Chondrocyte (in vitro differentiated cells): ENCODE measurements around the gene UBE3D. TPM values are rescaled to one million over a fixed set of nuclear protein-coding genes. Genes with fewer than 3 reads are reported as not detected.

Experiments
- DNase-seq: peaks from one replicate; pipeline ENCODE4 v3.0.0; 2021; ENCODE audit warnings: mixed read lengths, low spot score
- H3K27ac Mint-ChIP-seq: one replicate; pipeline ENCODE4 v1.8.0; 2021; ENCODE audit warnings: mild to moderate bottlenecking, moderate library complexity, mixed read lengths; ENCODE audit not compliant: unreplicated experiment
- H3K27me3 Mint-ChIP-seq: 2 replicates; pipeline ENCODE4 v1.8.0; 2021; ENCODE audit warnings: low read depth, mixed read lengths
- H3K36me3 Mint-ChIP-seq: 2 replicates; pipeline ENCODE4 v1.8.0; 2021; ENCODE audit warnings: low read depth, mixed read lengths
- H3K4me1 Mint-ChIP-seq: 2 replicates; pipeline ENCODE4 v1.8.0; 2021; ENCODE audit warnings: low read depth, mild to moderate bottlenecking, mixed read lengths
- H3K4me3 Mint-ChIP-seq: one replicate; pipeline ENCODE4 v1.8.0; 2021; ENCODE audit warnings: mild to moderate bottlenecking, moderate library complexity, mixed read lengths; ENCODE audit not compliant: unreplicated experiment
- H3K9me3 Mint-ChIP-seq: 2 replicates; pipeline ENCODE4 v1.8.0; 2021; ENCODE audit warnings: low read depth, mixed read lengths
- total RNA-seq: library from RNA; stranded (reverse); gene quantifications from 3 replicates; pipeline ENCODE4 v1.2.1, GENCODE V29; 2021
- TF ChIP-seq, protein P1 (sequence below): fragments of 200-600 bp; sonication (generic); IDR thresholded peaks from 2 replicates; pipeline ENCODE4 v1.5.0; 2021; ENCODE audit warnings: antibody characterized with exemption, mild to moderate bottlenecking, moderate library complexity

The UBE3D gene
- total RNA-seq, 1 donor from 2014 or later, result 3.0 TPM

- Mint-ChIP-seq H3K36me3 (peaks cover 5% of the 10 kb centered on the region), H3K4me1 (peaks cover 13% of the 10 kb centered on the region), H3K4me3 (no peak overlapping the region), H3K27me3 (no peaks in the 10 kb centered on the region), H3K27ac (peak overlapping the region; percentile 36), H3K9me3 (peaks cover 6% of the 10 kb centered on the region)
- TF ChIP-seq, protein P1, sequence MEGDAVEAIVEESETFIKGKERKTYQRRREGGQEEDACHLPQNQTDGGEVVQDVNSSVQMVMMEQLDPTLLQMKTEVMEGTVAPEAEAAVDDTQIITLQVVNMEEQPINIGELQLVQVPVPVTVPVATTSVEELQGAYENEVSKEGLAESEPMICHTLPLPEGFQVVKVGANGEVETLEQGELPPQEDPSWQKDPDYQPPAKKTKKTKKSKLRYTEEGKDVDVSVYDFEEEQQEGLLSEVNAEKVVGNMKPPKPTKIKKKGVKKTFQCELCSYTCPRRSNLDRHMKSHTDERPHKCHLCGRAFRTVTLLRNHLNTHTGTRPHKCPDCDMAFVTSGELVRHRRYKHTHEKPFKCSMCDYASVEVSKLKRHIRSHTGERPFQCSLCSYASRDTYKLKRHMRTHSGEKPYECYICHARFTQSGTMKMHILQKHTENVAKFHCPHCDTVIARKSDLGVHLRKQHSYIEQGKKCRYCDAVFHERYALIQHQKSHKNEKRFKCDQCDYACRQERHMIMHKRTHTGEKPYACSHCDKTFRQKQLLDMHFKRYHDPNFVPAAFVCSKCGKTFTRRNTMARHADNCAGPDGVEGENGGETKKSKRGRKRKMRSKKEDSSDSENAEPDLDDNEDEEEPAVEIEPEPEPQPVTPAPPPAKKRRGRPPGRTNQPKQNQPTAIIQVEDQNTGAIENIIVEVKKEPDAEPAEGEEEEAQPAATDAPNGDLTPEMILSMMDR, result no peak
- DNase-seq, result no peak
Observed at GRCh38 chr6:82988930-82989351, 76.7 kb downstream of the UBE3D start.

- Mint-ChIP-seq H3K4me3 (no peak overlapping the region), H3K27ac (no peak overlapping the region), H3K27me3 (no peaks in the 10 kb centered on the region), H3K9me3 (no peaks in the 10 kb centered on the region), H3K36me3 (peaks cover 2% of the 10 kb centered on the region), H3K4me1 (peaks cover 16% of the 10 kb centered on the region)
- TF ChIP-seq, protein P1, result no peak
- DNase-seq, result no peak
Observed at GRCh38 chr6:82987951-82988350, 77.7 kb downstream of the UBE3D start.

DNA sequence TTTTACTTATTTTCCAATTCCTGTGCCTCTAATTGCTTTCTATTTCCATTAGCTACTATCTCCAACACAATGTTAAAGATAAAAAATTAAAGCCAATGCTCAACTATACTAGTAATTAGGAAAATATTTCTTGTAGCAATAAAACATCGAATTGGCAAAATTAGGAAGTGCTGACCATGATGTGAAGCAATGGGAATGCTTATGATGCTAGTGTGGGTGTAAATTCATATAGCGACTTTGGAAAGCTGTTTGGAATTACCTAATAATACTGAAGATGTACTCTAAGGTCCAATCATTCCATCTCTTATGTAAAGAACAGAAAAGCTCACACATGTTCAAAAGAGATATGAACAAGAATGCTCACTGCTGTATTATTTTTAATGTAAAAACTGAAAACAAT lies 78.2 kb downstream of the UBE3D start:
- no peak overlapping the region for H3K4me3 Mint-ChIP-seq
- H3K27ac Mint-ChIP-seq, result no peak overlapping the region
- H3K36me3 Mint-ChIP-seq, result no peaks in the 10 kb centered on the region
- H3K4me1 Mint-ChIP-seq, result peaks cover 16% of the 10 kb centered on the region
- H3K9me3 Mint-ChIP-seq, result no peaks in the 10 kb centered on the region
- no peaks in the 10 kb centered on the region for H3K27me3 Mint-ChIP-seq
- DNase-seq, result no peak
- TF ChIP-seq, protein P1, result no peak

GRCh38 chr6:82984720-82985119 lies 80.9 kb downstream of the UBE3D start:
- Mint-ChIP-seq H3K36me3 (no peaks in the 10 kb centered on the region), H3K4me1 (peaks cover 21% of the 10 kb centered on the region), H3K27me3 (no peaks in the 10 kb centered on the region), H3K4me3 (no peak overlapping the region), H3K9me3 (no peaks in the 10 kb centered on the region), H3K27ac (no peak overlapping the region)
- TF ChIP-seq, protein P1, result no peak
- no peak for DNase-seq

- no peak for DNase-seq
- no peak overlapping the region for H3K27ac Mint-ChIP-seq
- no peaks in the 10 kb centered on the region for H3K9me3 Mint-ChIP-seq
- TF ChIP-seq, protein P1, result no peak
- H3K27me3 Mint-ChIP-seq, result no peaks in the 10 kb centered on the region
- H3K4me3 Mint-ChIP-seq, result no peak overlapping the region
- peaks cover 18% of the 10 kb centered on the region for H3K4me1 Mint-ChIP-seq
- H3K36me3 Mint-ChIP-seq, result no peaks in the 10 kb centered on the region
Observed at GRCh38 chr6:82980086-82980485, 85.6 kb downstream of the UBE3D start.
